ENCODE results near the gene NCK2.
"Not testable (repeated sequence)": the region's sequence is repeated elsewhere in the genome, so short reads cannot be mapped to it uniquely, and the experiment has no call there.

NCK2 gene

DNA sequence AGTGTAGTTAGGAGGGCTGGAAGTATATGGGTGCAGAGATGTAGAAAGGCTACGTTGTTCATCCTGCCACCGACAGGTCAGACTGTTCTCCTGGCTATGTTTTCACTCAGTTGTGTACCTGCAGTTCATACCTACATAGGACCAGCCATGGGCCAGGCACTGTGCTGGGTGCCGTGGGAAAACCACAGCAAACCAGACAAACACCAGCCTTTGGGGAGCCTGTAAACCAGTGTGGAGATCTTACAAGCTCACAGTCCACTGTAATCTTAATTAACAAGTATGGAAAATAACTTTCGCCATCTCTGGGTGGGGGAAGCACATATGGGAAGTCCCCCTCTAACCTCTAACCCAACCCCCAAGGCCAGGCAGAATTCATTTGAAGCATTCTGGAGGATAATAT is 12.7 kb downstream of the NCK2 start:
- DNase-seq = no peak

DNA sequence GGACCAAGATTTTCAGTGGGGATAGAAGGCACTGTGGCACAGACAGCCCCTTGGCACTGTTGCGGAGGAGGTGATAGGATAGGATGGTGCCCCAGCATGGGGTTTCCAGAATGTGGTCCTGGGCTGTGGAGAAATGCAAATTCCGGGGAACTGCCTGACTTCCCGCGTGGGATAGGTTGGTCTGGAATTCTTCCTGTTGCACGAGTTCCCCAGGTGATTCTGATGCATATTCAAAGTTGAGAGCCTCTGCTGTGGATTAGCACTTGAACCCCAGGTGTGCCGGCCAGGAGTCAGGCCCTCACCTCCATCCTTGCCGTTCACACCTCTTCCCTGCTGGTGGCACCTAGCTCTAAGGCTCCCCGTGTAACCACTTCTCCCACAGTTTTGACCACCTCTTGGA is 15.5 kb downstream of the NCK2 start:
- DNase-seq = no peak

DNA sequence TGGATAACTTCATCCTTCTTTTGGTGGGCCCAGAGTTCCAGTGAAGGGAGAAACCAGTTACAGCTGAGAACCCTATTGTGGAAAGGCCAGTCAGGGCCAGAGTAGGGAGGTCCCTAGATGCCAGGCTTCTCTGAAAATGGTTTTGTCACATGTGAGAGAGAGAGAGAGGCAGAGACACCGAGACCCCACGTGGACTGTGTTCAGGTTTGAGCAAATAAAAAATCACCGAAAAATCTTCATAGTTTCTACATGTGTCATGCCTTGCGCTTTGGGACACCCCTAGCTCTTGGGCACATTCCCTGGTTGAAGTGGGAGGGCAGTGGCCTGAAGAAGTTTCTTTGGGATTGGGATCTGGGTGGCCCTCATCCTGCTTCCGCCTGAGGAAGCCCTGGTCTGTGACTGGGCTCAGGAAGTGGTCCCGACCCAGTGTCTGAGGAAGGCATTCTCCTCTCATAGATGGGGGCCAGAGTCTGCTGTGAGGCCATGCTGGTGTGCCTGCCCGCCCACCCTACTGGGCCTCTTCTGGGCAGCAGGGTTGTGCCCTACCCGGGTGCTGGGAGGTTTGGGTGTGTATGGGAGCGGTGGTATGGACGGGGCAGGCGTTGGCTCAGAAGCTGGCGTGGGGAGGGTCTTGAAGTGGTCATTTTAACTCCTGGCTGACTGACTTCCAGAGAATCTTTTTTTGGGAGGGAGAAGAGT is 16.1 kb downstream of the NCK2 start:
- no peak for DNase-seq

DNA sequence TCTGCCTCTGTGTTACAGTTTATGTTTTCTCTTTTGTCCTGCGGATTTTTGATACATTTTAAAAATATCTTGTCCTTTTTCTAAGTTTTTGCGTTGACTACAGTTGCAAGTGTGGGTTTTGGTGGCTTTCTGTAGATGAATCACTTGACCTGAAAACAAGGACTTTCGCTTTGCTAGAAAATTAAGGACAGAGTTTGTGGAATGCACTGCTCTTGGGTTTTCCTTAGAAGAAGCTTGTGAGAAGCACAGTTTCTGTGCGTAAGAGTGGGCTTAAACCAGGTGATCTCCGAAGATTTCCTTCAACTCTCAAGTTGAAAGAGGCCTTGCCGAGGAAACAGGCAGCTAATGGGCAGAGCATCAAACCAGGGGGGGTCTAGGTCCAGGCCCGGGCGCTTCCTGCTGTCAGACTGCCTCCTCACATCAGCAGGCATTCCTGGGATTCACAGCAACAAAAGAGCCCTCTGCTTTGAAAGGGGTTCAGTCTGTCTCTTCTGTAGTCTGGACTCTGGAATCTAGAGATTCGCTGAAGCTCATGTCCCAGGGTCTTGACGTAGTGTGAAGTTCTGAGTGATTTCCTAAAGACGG is 17.3 kb downstream of the NCK2 start:
- no peak for DNase-seq

DNA sequence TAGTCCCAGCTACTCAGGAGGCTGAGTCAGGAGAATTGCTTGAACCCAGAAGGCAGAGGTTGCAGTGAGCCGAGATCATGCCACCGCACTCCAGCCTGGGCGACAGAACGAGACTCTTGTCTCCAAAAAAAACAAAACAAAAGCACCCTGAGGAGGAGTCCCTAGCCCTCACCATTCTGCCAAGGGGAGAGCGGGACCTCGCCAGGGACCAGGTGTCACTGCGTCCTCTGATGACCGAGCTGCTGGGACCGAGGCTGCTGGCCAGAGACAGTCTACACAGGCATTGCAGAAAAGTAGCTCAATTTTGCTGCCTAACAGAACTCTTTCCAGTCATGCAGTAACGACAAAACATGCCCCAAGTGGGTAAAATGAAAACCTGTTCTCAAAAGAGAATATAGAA is 18.4 kb downstream of the NCK2 start:
- DNase-seq = no peak

DNA sequence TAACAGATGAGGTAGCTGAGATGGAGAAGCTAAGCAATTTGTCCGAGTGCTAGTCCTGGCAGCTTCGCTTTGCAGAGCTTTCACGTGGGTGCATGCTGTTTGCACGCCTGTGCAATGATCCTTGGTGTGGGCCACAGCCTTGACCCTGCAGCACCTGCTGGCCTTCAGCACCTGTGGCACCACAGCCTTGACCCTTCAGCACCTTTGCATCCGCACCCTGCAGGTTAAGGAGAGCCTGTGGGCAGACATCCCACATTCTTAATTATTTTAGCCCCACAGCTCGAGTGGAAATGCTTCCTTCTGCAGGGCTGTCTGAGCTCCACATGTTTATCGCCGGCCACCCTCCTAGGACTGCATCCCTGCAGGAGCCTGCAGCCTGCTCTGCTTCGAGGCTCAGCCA is 19.3 kb downstream of the NCK2 start:
- no peak for DNase-seq

DNA sequence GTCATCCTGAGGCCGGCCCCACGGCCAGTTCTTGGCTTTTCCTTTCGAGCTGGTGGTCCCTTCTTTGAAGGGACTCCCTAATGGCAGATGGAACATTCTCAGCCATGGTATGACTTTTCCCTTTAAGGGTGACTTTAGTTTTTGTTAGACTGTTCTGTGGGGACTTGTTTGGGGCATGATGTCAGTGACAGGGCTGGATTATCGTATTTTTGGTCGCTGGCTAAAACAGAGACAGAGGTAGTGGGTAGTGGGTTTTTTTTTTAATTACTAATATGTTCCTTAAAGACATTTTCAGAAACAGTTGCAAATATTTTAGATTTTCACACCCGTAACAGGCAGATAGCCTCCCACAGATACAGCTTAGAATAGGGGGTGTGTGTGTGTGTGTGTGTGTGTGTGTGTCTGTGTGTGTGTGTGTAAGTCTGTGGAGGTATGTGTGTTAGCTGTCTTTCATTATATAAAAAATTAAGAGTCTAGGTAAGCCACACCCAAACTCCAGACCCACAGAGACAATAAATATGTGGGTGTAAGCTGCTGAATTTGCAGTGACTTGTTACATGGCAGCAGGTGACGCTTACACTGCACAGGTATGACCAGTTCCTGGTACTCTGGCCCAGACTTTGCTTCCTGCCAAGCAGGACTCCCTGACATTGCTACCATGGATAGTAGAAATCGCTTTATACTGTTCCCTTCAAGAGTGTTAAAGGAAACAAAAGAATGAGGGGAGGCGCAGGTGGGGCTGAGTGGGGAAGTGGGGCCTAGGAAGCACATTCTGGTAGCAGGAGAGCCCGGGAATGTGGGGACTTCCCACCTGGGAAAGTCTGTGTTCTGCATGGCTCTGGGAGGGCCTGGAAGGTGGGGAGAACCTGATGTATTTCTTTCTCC is 20.9 kb downstream of the NCK2 start:
- DNase-seq = no peak

DNA sequence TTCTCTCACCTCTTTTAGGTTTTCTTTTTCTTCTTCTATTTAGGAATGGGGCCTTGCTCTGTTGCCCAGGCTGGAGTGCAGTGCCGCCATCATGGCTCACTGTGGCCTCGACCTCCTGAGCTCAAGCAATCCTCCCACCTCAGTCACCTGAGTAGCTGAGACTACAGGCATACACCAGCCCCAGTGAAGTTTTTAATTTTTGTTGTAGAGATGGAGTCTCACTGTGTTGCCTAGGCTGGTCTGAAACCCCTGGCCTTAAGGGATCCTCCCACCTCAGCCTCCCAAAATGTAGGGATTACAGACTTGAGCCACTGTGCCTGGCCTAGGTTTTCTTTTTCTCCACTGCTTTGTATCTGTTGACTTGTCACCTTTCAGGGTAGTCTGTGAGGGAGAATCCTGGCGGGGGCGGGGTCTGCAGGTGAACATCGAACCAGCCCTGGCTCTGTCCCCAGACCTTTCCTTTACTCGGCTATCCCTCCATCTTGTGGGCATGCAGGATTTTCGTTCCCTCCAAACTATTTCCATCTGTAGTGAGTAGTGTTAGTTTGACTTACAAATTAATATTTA is 21.7 kb downstream of the NCK2 start:
- no peak for DNase-seq

DNA sequence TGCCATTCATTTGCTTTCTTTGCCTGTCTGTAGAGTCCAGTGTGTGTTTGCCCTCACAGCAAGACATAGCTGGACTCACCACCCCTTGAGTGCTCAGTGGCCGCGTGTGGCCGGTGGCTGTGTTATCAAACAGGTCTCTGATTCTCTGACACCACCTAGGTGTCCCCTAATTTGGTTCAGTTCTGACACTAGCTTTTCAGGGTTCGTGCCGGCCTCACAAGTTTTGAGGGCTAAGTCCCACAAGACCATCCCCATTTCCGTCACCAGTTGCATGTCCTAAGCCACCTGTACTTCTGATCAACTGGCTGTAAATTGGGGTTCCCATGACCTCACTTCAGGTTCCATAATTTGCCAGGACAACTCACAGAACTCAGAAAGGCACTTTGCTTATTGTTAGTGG is 23.5 kb downstream of the NCK2 start:
- no peak for DNase-seq

DNA sequence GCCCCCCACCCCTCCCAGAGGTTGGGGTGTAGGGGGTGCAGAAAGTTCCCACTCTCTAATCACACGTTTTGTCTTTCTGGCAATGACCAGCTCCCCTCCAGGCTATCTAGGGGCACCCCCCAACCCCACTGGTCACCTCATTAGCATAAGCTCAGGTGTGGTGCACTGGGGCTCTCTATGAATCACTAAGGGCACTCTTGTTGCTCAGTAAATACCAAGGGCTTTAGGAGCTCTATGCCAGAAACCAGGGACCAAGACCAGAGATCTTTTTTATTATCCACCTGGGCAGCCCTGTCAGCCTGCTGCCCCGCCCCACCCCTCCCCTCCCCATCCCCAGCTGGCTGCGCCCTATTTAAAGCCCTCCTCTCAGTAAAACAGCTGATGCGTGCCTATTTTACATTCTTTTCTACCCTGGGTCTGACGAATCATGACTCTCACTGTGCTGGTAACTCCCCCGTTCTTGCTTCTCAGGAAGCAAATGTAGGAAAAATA is 24.3 kb downstream of the NCK2 start:
- DNase-seq = no peak

DNA sequence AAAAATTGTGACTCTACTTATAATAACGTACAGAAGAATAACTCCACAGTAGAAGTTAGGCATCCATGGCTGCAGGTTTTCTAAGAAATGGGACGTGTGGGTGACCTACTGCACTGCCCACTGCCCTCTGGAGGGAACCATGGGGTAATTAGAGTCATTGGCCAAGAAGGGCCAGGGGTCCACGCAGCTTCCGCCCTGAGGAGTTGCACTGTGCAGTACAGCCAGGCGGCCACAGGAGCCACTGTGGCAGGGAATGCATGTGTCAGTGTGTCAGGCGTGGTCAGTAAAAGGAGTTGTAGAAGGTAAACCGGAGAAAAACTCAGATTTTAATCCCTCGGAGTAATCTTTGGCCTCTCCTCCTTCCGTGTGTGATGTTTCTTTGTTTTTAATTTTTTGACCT is 24.8 kb downstream of the NCK2 start:
- no peak for DNase-seq

DNA sequence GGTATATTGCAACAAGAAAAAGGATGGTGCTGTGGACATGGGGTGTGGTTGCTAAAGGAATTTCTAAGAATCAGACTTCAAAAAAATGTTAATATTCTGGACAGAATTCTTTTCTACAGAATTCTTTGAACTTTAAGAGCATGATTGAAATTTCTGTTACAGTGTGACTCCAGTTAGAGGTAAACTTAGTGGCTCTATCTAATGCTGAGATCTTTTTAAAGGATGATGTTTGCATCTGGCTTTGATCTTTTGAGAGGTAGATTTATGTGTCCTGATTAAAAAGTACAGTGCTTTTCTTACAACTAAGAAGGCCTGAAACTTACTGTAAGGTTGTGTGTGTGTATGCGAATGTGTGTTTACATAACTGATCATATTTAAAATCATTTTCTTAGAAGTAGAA is 25.4 kb downstream of the NCK2 start:
- DNase-seq = no peak

DNA sequence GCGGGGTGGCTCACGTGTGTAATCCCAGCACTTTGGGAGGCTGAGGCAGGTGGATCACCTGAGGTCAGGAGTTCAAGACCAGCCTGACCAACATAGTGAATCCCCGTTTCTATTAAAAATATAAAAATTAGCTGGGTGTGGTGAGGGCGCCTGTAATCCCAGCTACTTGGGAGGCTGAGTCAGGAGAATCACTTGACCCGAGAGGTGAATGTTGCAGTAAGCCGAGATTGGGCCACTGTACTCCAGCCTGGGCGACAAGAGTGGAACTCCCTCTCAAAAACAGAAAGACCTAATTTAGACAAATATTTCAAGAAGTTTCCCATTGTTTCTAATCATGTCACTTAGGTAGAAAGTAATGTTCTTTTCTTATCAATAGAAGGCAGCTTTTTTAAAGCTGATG is 26.6 kb downstream of the NCK2 start:
- DNase-seq = not testable (repeated sequence)

DNA sequence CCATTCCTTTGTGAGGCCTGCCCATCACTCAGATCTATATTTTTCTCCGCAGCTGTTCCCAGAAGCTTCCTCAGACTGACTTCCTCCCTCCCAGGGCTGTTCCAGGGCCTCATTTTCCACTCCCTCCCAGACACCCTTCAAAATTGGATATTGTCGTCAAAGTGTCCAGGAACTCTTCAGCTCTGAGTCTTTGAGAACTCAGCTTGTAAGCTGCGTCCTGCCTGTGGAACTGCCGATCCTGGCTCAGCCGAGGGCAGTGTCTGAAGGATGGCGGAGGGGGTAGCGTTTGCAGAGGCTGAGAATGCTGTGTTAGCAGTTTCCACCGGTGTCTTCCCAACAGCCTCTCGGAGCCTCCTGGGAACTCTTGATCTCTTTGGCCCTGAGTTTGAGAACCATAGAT is 27.1 kb downstream of the NCK2 start:
- no peak for DNase-seq

DNA sequence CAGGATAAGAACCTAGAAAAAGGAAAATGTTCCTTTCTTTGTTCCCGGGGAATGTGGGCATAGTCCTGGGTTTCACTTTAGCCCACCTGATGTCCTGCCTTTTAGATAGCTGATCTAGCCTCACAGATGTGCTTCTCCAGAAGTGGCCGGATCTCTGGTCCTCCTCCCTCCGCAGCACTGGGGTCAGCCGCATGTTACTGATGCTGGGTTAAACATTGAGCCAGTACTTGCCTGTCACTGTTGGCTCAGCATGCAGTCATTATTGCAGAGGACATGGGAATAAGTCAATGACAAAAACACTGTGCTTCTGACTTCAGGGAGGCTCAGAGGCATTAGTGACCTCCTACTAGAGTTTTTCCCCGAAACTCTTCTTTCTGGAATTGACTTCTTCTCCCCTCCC is 27.6 kb downstream of the NCK2 start:
- DNase-seq = no peak

DNA sequence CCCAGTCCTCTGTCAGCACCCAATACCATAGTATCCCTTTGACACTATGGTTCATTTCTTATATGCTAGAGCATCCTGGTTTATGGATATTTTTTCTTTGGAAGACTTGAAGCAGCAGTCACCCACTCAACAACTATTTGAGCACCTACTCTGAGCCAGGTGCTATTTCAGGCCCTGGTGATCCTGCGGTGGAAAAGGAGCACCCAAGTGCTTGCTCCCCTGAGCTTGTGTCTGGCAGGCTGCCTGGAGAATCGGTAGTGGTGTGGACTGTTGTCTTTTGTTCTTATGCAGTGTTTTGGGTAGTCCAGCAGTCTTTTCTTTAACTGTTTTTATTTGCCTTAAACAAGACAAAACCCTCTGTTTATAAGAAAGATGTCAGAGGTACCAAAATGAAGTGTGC is 28.9 kb downstream of the NCK2 start:
- no peak for DNase-seq

DNA sequence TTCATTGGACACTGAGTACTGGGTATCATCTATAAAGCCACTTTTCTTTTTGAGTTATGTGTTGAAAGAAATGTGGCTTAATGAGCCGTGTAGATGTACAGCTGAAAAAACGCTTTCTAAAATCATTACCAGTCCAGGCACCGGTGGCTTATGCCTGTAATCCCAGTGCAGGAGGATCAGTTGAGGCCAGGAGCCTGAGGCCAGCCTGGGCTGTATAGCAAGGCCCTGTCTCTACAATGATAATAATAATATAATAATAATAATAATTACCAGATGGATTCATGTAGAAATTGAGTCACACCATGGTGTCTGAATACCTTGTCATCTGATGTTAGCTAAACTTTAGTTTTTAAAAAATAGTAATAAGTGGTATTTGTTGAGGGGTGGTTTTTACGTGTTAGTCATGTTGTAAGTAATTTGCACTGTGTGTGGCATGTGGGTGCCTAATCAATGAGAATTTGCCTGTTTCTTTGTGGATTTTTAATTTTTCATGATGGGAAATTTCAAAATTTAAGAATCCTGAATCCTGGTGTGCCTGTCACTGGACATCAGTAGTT is 30.1 kb downstream of the NCK2 start:
- no peak for DNase-seq

DNA sequence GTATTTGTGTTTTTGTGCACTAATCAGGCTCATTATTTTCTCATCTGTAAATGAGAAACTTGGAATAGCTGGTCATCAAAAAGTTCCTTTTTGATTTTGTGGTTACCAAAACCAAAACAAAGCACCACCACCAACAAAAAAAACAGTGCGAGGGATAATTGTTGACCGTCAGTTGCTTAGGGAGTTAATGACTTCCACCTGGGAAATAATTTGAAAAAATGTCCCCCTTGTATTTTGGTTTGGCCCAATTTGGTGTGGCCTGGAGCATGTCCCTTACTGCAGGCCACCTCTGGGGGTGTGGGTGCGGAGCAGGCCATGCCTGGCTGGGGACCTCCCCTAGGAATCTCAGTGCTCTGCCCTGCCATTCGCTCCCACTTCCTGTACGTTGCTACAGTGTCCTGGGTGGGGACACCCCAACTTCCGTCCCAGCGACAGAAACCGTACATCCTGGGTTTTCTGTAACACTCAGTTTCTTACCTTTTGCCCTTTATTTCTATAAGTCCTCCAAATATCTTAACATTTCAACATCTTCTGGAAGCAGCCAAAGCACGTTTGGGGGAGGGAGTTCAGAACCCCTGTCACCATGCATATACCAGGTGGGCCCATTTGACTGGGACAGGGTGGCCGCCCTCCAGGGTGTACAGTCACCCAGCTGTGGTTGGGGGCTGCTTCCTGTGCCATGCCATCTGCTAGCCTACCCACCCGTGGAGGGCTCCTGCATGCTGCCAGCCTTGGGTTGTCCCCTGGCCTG is 31.3 kb downstream of the NCK2 start:
- DNase-seq = no peak

DNA sequence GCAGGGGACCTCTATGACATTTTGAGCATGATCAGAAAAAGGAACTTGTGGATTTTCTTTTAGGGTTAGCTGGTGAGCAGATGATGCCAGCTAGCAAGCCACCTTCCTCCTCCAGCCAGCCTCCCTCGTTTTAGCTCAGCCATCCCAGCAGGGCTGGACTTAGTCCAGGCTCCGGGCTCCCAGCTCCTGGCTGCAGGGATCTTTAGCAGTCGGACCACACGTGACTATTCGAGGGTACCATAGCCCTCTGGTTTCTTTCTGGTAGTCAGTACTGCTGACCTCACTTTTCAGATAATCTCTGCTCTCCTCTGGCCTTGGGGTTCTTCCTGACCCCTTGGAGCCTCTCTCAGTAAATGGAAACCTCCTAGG is 31.8 kb downstream of the NCK2 start:
- DNase-seq = no peak

DNA sequence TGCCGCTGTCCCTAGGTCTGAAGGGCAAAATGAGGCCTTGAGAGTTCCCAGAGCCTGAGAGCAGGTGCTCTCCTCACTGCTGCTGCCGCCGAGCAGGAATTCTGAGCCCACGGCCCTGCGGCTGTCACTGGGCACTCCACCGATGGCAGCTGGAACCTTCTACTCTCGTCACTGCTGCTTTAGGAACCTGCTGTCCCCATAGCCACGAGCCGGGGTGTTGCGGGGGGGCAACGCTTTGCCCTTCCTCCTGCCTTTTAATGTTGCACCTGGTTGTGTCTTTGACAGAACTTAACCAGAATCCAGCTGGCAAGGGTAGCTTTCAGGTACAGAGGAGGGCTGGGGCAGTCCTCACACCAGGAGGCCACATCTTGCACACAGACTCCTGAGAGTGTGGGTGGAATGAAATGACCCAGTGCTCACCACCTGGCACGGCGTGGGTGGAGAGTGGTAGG is 32.3 kb downstream of the NCK2 start:
- no peak for DNase-seq

DNA sequence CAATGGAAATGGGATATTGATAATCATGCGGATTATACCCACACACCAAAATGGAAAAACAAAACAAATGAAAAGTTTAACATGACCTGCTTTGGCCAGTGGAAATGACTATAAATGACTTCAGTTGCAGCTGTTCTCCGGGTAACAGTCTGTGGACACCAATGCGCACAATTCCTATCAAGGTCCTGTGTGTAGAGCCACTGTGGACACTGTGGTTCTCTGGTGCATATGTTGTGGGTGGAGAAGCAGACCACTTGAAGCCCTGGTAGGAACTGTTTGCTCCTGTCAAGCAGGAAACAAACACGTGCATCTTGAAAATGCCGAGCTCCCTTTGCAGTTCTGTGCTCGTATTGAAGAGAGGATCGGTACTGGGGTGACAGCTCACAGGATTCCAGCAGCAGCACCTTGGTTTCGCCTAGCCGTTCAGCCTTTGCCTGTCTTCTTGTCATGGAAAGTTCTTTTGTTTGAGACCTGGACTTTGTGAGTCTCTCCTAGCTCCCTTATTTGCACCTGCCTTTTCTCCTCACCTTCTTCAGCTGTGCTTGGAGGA is 32.9 kb downstream of the NCK2 start:
- no peak for DNase-seq

DNA sequence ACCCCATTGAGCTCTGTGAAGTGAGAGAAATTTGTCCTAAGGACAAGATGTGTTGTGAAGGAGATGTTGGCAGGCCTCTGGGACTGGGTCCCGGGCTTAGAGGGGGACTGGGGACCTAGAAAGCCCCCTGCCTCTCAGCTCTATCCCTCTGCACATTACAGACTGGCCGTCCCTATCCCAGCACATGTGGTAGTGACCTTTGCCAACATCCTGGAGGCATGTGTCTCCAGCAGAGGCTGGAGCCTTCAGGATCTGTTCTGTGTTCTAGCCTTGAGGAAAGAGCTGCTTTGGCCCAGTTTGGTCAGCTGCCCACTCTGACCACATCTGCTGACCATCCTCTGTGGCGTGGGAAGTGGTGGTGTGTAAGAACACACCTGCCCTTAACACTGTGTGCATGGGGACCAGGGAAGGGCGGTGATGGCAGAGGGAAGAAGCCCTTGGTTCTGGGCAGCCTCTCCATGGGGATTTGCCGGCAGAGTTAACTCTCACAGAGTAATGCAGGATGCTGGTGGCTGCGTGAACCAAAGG is 33.4 kb downstream of the NCK2 start:
- no peak for DNase-seq

Data from HCEC 1CT (cell line).